Calu3 (cell line): ENCODE measurements around the gene HAUS8. TPM values are rescaled to one million over a fixed set of nuclear protein-coding genes. Genes with fewer than 3 reads are reported as not detected.

Source experiments
- BruUV-seq: library from RNA; stranded (reverse); fragments of 400-500 nt; replicated peaks from 2 replicates; lab custom pipeline; 2021; lab: Mats Ljungman, UMichigan
- CTCF ChIA-PET: fragments of 300-600 bp; sonication (Branson Sonifier 250); formaldehyde crosslinking; loops from one replicate; lab custom pipeline; 2022; ENCODE audit warnings: antibody characterized with exemption; lab: Charles Lee
- DNase-seq: peaks from one replicate; pipeline ENCODE4 v3.0.0; 2022
- H3K27ac Mint-ChIP-seq: one replicate; pipeline ENCODE4 v1.8.0; 2022; ENCODE audit warnings: mixed read lengths; ENCODE audit not compliant: unreplicated experiment
- H3K27me3 Mint-ChIP-seq: one replicate; pipeline ENCODE4 v1.8.0; 2022; ENCODE audit warnings: mixed read lengths; ENCODE audit not compliant: unreplicated experiment
- H3K36me3 Mint-ChIP-seq: one replicate; pipeline ENCODE4 v1.8.0; 2022; ENCODE audit warnings: mild to moderate bottlenecking, moderate library complexity, mixed read lengths; ENCODE audit not compliant: insufficient read depth, unreplicated experiment
- H3K4me1 Mint-ChIP-seq: one replicate; pipeline ENCODE4 v1.8.0; 2022; ENCODE audit warnings: mild to moderate bottlenecking, low read depth, mixed read lengths; ENCODE audit not compliant: unreplicated experiment
- H3K4me3 Mint-ChIP-seq: one replicate; pipeline ENCODE4 v1.8.0; 2022; ENCODE audit warnings: mild to moderate bottlenecking, low read depth, moderate library complexity, mixed read lengths; ENCODE audit not compliant: unreplicated experiment
- H3K9me3 Mint-ChIP-seq: one replicate; pipeline ENCODE4 v1.8.0; 2022; ENCODE audit warnings: low read depth, mixed read lengths; ENCODE audit not compliant: unreplicated experiment
- intact Hi-C: fragments of 100-400 bp; cut with micrococcal nuclease; formaldehyde crosslinking; loops from one replicate; pipeline ENCODE4 v1.10.0; 2022; ENCODE audit not compliant: unreplicated experiment
- total RNA-seq: library from RNA; stranded (reverse); gene quantifications from 2 replicates; pipeline ENCODE4 v1.2.3, GENCODE V29; 2022
- TF ChIP-seq, protein P1 (sequence below): fragments of 200-600 bp; IDR thresholded peaks from one replicate; pipeline ENCODE4 v1.8.0; 2022; ENCODE audit warnings: antibody characterized with exemption; ENCODE audit not compliant: unreplicated experiment

Gene HAUS8
- total RNA-seq, 1 experiment from 2014 or later: 20.5 TPM

DNA sequence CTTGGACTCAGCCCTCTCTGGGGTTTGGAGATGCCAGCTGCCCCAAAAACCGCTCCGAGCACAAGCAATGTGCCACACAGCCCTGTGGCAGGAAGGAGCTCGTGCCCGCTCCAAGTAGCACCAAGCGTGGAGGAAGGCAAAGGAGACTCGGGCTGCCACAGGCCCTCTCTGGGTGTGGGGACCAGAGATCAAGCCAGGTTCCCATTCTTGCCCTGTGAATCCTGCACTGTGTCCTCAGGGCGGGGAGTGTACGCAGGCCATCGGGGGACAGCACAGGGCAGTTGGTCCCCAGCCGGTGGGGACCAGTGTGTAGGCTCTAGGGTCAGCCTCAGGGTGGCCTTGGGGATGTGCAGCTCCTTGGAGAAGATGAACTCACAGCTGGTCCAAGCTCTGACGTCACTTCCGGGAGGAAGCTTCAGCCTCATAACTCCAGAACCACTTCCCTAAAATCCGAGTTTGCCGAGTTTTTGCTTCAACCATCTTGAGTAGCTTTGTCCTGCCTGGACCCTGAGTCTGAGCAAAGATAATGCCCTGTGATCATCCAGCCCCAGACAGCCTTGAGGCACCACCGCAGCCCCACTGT lies 39.3 kb downstream of the HAUS8 start:
- no peak overlapping the region for H3K27ac Mint-ChIP-seq

GRCh38 chr19:17031741-17032140 lies 43.5 kb downstream of the HAUS8 start:
- TF ChIP-seq, protein P1, sequence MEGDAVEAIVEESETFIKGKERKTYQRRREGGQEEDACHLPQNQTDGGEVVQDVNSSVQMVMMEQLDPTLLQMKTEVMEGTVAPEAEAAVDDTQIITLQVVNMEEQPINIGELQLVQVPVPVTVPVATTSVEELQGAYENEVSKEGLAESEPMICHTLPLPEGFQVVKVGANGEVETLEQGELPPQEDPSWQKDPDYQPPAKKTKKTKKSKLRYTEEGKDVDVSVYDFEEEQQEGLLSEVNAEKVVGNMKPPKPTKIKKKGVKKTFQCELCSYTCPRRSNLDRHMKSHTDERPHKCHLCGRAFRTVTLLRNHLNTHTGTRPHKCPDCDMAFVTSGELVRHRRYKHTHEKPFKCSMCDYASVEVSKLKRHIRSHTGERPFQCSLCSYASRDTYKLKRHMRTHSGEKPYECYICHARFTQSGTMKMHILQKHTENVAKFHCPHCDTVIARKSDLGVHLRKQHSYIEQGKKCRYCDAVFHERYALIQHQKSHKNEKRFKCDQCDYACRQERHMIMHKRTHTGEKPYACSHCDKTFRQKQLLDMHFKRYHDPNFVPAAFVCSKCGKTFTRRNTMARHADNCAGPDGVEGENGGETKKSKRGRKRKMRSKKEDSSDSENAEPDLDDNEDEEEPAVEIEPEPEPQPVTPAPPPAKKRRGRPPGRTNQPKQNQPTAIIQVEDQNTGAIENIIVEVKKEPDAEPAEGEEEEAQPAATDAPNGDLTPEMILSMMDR: no peak
- BruUV-seq: no TSS peak
- Mint-ChIP-seq H3K27ac (no peak overlapping the region), H3K36me3 (peaks cover 5% of the 10 kb centered on the region), H3K4me1 (no peaks in the 10 kb centered on the region), H3K27me3 (peaks cover 39% of the 10 kb centered on the region), H3K4me3 (no peak overlapping the region), H3K9me3 (no peaks in the 10 kb centered on the region)
- CTCF ChIA-PET: interaction anchor here (0.6 kb wide), 1 partner anchor 252 kb away, joined by 5 read pairs; no protein-coding TSS in a partner anchor
- DNase-seq: no peak
- intact Hi-C loops: no loop called here

More for the DNA sequence above, 39.3 kb downstream of the HAUS8 start:
- no TSS peak for BruUV-seq
- peaks cover 3% of the 10 kb centered on the region for H3K9me3 Mint-ChIP-seq
- no peak for DNase-seq
- H3K4me1 Mint-ChIP-seq: peaks cover 3% of the 10 kb centered on the region
- intact Hi-C loops: no loop called here
- TF ChIP-seq, protein P1: no peak
- CTCF ChIA-PET: interaction anchor here (0.6 to 1.0 kb wide), 2 partner anchors 14 to 113 kb away, joined by 3 read pairs; no protein-coding TSS in a partner anchor
- peaks cover 57% of the 10 kb centered on the region for H3K27me3 Mint-ChIP-seq
- H3K36me3 Mint-ChIP-seq: no peaks in the 10 kb centered on the region
- no peak overlapping the region for H3K4me3 Mint-ChIP-seq

- H3K4me1 Mint-ChIP-seq: peaks cover 6% of the 10 kb centered on the region
Observed at GRCh38 chr19:17027535-17027975, 47.7 kb downstream of the HAUS8 start.

DNA sequence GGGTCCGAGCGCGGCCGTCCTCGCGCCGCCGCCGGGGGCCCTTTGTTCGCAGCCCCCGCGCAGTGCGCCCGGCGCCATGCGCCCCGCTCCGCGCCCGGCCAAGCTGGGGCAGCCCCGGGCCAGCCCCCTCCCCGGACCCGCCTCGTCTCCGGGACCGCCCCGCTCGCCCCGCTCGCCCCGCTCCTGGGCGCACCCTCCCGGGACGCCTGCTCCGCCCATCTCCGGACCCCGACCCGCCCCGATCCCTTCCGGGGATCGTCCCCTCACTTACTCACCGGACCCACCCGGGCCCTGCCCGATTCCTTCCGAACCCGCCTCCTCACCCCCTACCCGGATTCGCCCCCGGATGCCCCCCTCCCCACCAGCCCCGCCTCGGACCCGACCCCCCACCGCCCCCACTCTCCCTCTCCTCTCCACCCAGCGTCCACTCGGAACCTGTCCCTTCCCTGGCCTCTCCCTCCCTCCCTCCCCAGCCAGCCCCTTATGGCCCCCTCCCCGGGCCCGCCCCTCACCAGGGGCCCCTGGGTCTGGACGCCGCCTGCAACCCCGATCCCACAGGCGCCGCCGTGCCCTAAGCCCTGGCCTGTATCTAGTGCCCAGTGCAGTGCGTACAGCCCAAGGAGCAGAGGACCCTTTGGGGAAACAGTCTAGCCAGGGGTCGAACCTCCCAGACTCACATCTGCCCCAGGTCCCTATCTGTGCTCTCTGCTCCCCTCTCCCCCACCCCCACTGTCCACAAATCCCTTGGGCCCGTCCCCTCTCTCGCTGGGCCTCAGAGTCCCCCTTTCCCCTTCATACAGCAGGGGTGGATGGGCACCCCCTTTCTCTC lies 48.3 kb downstream of the HAUS8 start, which contains the start of gene CPAMD8:
CPAMD8 (minus strand) TSS at position 105 of the 829 bp plus-strand sequence. CDS start 168 bp downstream, outside the sequence.
- no peak for DNase-seq
- H3K9me3 Mint-ChIP-seq: no peaks in the 10 kb centered on the region
- H3K4me1 Mint-ChIP-seq: peaks cover 9% of the 10 kb centered on the region
- H3K36me3 Mint-ChIP-seq: peaks cover 23% of the 10 kb centered on the region
- CTCF ChIA-PET: no interaction called here
- peak within 1 kb of the TSS; percentile 44 for H3K4me3 Mint-ChIP-seq
- no TSS peak for BruUV-seq
- peaks cover 21% of the 10 kb centered on the region for H3K27me3 Mint-ChIP-seq
- TF ChIP-seq, protein P1: no peak
- no peak within 1 kb of the TSS for H3K27ac Mint-ChIP-seq
- intact Hi-C loops: no loop called here

More at GRCh38 chr19:17027535-17027975, 47.7 kb downstream of the HAUS8 start:
- CTCF ChIA-PET: no interaction called here
- Mint-ChIP-seq H3K4me3 (no peak overlapping the region), H3K27ac (no peak overlapping the region), H3K9me3 (no peaks in the 10 kb centered on the region), H3K36me3 (peaks cover 17% of the 10 kb centered on the region), H3K27me3 (peaks cover 28% of the 10 kb centered on the region)
- TF ChIP-seq, protein P1: no peak
- no peak for DNase-seq
- no TSS peak for BruUV-seq
- intact Hi-C loops: no loop called here
